A549 (cell line): Measurements from ENCODE around the gene ANO2. TPM values are rescaled to one million over a fixed set of nuclear protein-coding genes. Genes with fewer than 3 reads are reported as not detected.

Experiments
- ATAC-seq, 2 experiments: fragments of 200-7000 bp in 1 of 2; fragments of >200 bp in 1 of 2; cut with Nextera tagmentation in 1 of 2; cut with Tn5 transposase in 1 of 2; 3 replicates each; pipeline versions ENCODE4 v1.8.0 to v1.9.1; 2018 to 2020; ENCODE audit warnings: mild to moderate bottlenecking in 1 of 2, moderate library complexity in 1 of 2
- CTCF ChIA-PET: fragments of 300-600 bp; sonication (Branson Sonifier 250); formaldehyde crosslinking; extraction: SDS; loops from one replicate; lab custom pipeline; 2021; ENCODE audit warnings: antibody characterized with exemption, inconsistent platforms; lab: Yijun Ruan, JAX
- POLR2A ChIA-PET: fragments of 350-600 bp; formaldehyde crosslinking; extraction: SDS; loops from one replicate; lab custom pipeline; 2021; ENCODE audit warnings: antibody characterized with exemption, inconsistent platforms; lab: Yijun Ruan, JAX
- DNase-seq, 2 experiments: peaks; one replicate each; pipeline versions ENCODE4 v3.0.0 to v3.0.0-alpha.2; 2011 to 2016; ENCODE audit warnings: low read depth in 1 of 2, low spot score in 1 of 2
- FAIRE-seq: peaks from 2 replicates; lab custom pipeline; 2011; peaks lifted over from hg19 to GRCh38; lab: Jason Lieb, UNC
- H3K27ac ChIP-seq, 2 experiments: fragments of >200 bp; sonication (Bioruptor Twin); formaldehyde crosslinking; 3 replicates each; pipeline ENCODE4 v1.5.1; 2016 to 2017
- H3K4me1 ChIP-seq: fragments of >200 bp; sonication (Bioruptor Twin); formaldehyde crosslinking; 3 replicates; pipeline ENCODE4 v1.6.1; 2016
- H3K4me2 ChIP-seq: fragments of >200 bp; sonication (Bioruptor Twin); formaldehyde crosslinking; 3 replicates; pipeline ENCODE4 v1.6.1; 2016
- H3K4me3 ChIP-seq: fragments of >200 bp; sonication (Bioruptor Twin); formaldehyde crosslinking; 3 replicates; pipeline ENCODE4 v1.5.1; 2016
- H3K9me3 ChIP-seq: fragments of >200 bp; sonication (Bioruptor Twin); formaldehyde crosslinking; 3 replicates; pipeline ENCODE4 v1.6.1; 2016
- ATOH8 ChIP-seq: fragments of 250-450 bp; sonication (Bioruptor Pico); IDR thresholded peaks from 2 replicates; pipeline ENCODE4 v1.5.0; 2020; ENCODE audit warnings: low read depth, mild to moderate bottlenecking, moderate library complexity
- CBX8 ChIP-seq: fragments of 200-600 bp; sonication (generic); IDR thresholded peaks from 2 replicates; pipeline ENCODE4 v1.6.1; 2016
- CHD4 ChIP-seq: fragments of 200-600 bp; sonication (generic); IDR thresholded peaks from 2 replicates; pipeline ENCODE4 v1.6.1; 2016; ENCODE audit warnings: antibody characterized with exemption, mild to moderate bottlenecking, borderline replicate concordance
- CTCF ChIP-seq: fragments of >200 bp; sonication (Bioruptor Twin); formaldehyde crosslinking; IDR thresholded peaks from 3 replicates; pipeline ENCODE4 v1.5.1; 2016
- EHMT2 ChIP-seq: fragments of 200-600 bp; sonication (generic); IDR thresholded peaks from 2 replicates; pipeline ENCODE4 v1.6.1; 2016; ENCODE audit warnings: antibody characterized with exemption, low read depth, mild to moderate bottlenecking, moderate library complexity
- ESRRA ChIP-seq: fragments of 150-350 bp; IDR thresholded peaks from 2 replicates; pipeline ENCODE4 v1.6.1; 2014; ENCODE audit warnings: mild to moderate bottlenecking, low read length, borderline replicate concordance
- FOSB ChIP-seq: fragments of 250-450 bp; sonication (Bioruptor Pico); IDR thresholded peaks from 2 replicates; pipeline ENCODE4 v1.5.0; 2020; ENCODE audit warnings: mild to moderate bottlenecking, moderate library complexity
- HEYL ChIP-seq: fragments of 250-450 bp; sonication (Bioruptor Pico); IDR thresholded peaks from 2 replicates; pipeline ENCODE4 v1.8.0; 2021; ENCODE audit warnings: mild to moderate bottlenecking, moderate library complexity
- HOXB5 ChIP-seq: fragments of 250-450 bp; sonication (Bioruptor Pico); IDR thresholded peaks from 2 replicates; pipeline ENCODE4 v1.5.0; 2020; ENCODE audit warnings: mild to moderate bottlenecking, moderate library complexity
- KDM5A ChIP-seq: fragments of 200-600 bp; sonication (generic); IDR thresholded peaks from 2 replicates; pipeline ENCODE4 v1.6.1; 2016; ENCODE audit warnings: antibody characterized with exemption, mild to moderate bottlenecking
- POLR2AphosphoS2 ChIP-seq: conservative IDR thresholded peaks from 2 replicates; pipeline ENCODE4 v1.6.1; 2012; ENCODE audit warnings: low read length, improper control_type of control experiment, inconsistent platforms
- RAD21 ChIP-seq, 2 experiments: fragments of >200 bp in 1 of 2; sonication (Bioruptor Twin) in 1 of 2; formaldehyde crosslinking in 1 of 2; IDR thresholded peaks in 1 of 2; conservative IDR thresholded peaks in 1 of 2; 2 replicates in 1 of 2; 3 replicates in 1 of 2; pipeline ENCODE4 v1.6.1; 2012 to 2018; ENCODE audit warnings: inconsistent platforms in 1 of 2
- SREBF2 ChIP-seq: fragments of 450-650 bp; IDR thresholded peaks from 2 replicates; pipeline ENCODE4 v1.6.1; 2014; ENCODE audit warnings: mild to moderate bottlenecking, moderate library complexity
- ZC3H11A ChIP-seq: fragments of 450-650 bp; IDR thresholded peaks from 2 replicates; pipeline ENCODE4 v1.6.1; 2014; ENCODE audit warnings: antibody characterized with exemption, mild to moderate bottlenecking
- ZNF302 ChIP-seq: fragments of 250-450 bp; sonication (Bioruptor Pico); IDR thresholded peaks from 2 replicates; pipeline ENCODE4 v1.9.0; 2021; ENCODE audit warnings: inconsistent platforms, mild to moderate bottlenecking, moderate library complexity
- ZSCAN20 ChIP-seq: fragments of 250-450 bp; sonication (Bioruptor Pico); IDR thresholded peaks from 2 replicates; pipeline ENCODE4 v1.8.0; 2022; ENCODE audit warnings: mild to moderate bottlenecking, moderate library complexity
- WGBS: methylation state at CpG from one replicate; pipeline ENCODE4 v1.1.6; 2017; ENCODE audit errors: missing lambda C conversion rate; 5-methylcytosine and 5-hydroxymethylcytosine counted together
- polyA plus RNA-seq, 4 experiments: library from polyadenylated mRNA; depleted of rRNA in 3 of 4; stranded (reverse); fragments of >200 nt; fragmentation: RNase III in 1 of 4; extraction: RNeasy Plus Mini Kit Qiagen cat#74134 plus additional on column Dnase treatment in 1 of 4; gene quantifications; 2 replicates in 3 of 4; 3 replicates in 1 of 4; pipeline ENCODE4 v1.2.3, GENCODE V29; 2011 to 2017

Gene ANO2
- polyA plus RNA-seq, 2 of the 4 experiments (the other 2 are of a cell fraction): not detected

- no peak for TF ChIP-seq ZC3H11A
Measured at GRCh38 chr12:5518584-5519365, 426.3 kb downstream of the ANO2 start (continued).

GRCh38 chr12:5516371-5517241 is 428.5 kb downstream of the ANO2 start:
- ChIA-PET CTCF (no interaction called here), POLR2A (no interaction called here)
- no peak for DNase-seq
- ATAC-seq: no peak
- H3K4me1 ChIP-seq: no peaks in the 10 kb centered on the region
- no peak overlapping the region for H3K4me2 ChIP-seq
- H3K27ac ChIP-seq: no peak overlapping the region
- TF ChIP-seq ZNF302 (CRISPR knock-in tag): no peak
- TF ChIP-seq CBX8: no peak
- no peak for TF ChIP-seq CTCF
- 16% methylated on average over 8 of the region's 8 CpGs for WGBS
- H3K9me3 ChIP-seq: no peaks in the 10 kb centered on the region
- FAIRE-seq: no peak
- no peak overlapping the region for H3K4me3 ChIP-seq

GRCh38 chr12:5515458-5515857 is 429.6 kb downstream of the ANO2 start:
- CTCF ChIA-PET: no interaction called here
- no peak overlapping the region for H3K4me3 ChIP-seq
- H3K4me2 ChIP-seq: no peak overlapping the region
- DNase-seq (no peak), FAIRE-seq (no peak), ATAC-seq (no peak)
- no peak overlapping the region for H3K27ac ChIP-seq
- H3K9me3 ChIP-seq: no peaks in the 10 kb centered on the region
- H3K4me1 ChIP-seq: no peaks in the 10 kb centered on the region
- POLR2A ChIA-PET: no interaction called here
- TF ChIP-seq HOXB5: no peak
- no peak for TF ChIP-seq HEYL
- TF ChIP-seq FOSB (CRISPR knock-in tag): no peak
- WGBS: 60% methylated on average over 1 of the region's 1 CpG

GRCh38 chr12:5514545-5514944 is 430.5 kb downstream of the ANO2 start:
- FAIRE-seq: no peak
- POLR2A ChIA-PET: no interaction called here
- TF ChIP-seq EHMT2: no peak
- TF ChIP-seq ZC3H11A: no peak
- no peak for TF ChIP-seq SREBF2
- no peak for TF ChIP-seq ZSCAN20
- TF ChIP-seq ATOH8 (CRISPR knock-in tag): no peak
- TF ChIP-seq CHD4: no peak
- TF ChIP-seq KDM5A: no peak
- no peak for TF ChIP-seq POLR2AphosphoS2
- TF ChIP-seq RAD21 (conservative IDR thresholded peaks at IDR 0.05 in 1 of 2, IDR thresholded peaks at IDR 0.05 in 1 of 2): no peak
- TF ChIP-seq ESRRA: no peak
- TF ChIP-seq, all 56 proteins: peak for 0
- Histone ChIP-seq H3K4me3 (no peak overlapping the region), H3K27ac (no peak overlapping the region), H3K4me1 (no peaks in the 10 kb centered on the region), H3K4me2 (no peak overlapping the region), H3K9me3 (no peaks in the 10 kb centered on the region)
- ATAC-seq: no peak
- DNase-seq: no peak
- WGBS: 10% methylated on average over 4 of the region's 4 CpGs
- CTCF ChIA-PET: no interaction called here
